ENCODE data around the gene TRANK1. TPM values are rescaled to one million over a fixed set of nuclear protein-coding genes. Genes with fewer than 3 reads are reported as not detected.
A peak's percentile ranks its signal among the peaks of the same experiment; 100 is the strongest.

The TRANK1 gene
- total RNA-seq, 1 experiment from 2014 or later = 1.1 TPM

DNA sequence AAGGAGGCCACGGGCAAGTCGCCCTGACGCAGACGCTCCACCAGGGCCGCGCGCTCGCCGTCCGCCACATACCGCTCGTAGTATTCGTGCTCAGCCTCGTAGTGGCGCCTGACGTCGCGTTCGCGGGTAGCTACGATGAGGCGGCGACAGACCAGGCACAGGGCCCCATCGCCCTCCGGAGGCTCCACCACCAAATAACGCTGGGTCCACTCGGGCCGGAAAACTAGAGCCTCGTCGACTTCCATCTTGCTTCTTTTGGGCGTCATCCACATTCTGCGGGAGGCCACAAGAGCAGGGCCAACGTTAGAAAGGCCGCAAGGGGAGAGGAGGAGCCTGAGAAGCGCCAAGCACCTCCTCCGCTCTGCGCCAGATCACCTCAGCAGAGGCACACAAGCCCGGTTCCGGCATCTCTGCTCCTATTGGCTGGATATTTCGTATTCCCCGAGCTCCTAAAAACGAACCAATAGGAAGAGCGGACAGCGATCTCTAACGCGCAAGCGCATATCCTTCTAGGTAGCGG, 48.0 kb upstream of the TRANK1 start, which contains the start of gene EPM2AIP1 (continued):
- TF ChIP-seq ZFX (IDR thresholded peaks at IDR 0.05) (peak; percentile 52; the same call in 1 of the 2 replicates), SP1 (IDR thresholded peaks at IDR 0.05; ENCODE audit: low read depth) (no peak), EZH2phosphoT487 (IDR thresholded peaks at IDR 0.05; ENCODE audit: borderline replicate concordance) (no peak), CBX3 (IDR thresholded peaks at IDR 0.05; ENCODE audit: low read depth) (peak; percentile 84), FOSL1 (IDR thresholded peaks at IDR 0.05; ENCODE audit: low read depth) (no peak)
- TF ChIP-seq, protein P1, sequence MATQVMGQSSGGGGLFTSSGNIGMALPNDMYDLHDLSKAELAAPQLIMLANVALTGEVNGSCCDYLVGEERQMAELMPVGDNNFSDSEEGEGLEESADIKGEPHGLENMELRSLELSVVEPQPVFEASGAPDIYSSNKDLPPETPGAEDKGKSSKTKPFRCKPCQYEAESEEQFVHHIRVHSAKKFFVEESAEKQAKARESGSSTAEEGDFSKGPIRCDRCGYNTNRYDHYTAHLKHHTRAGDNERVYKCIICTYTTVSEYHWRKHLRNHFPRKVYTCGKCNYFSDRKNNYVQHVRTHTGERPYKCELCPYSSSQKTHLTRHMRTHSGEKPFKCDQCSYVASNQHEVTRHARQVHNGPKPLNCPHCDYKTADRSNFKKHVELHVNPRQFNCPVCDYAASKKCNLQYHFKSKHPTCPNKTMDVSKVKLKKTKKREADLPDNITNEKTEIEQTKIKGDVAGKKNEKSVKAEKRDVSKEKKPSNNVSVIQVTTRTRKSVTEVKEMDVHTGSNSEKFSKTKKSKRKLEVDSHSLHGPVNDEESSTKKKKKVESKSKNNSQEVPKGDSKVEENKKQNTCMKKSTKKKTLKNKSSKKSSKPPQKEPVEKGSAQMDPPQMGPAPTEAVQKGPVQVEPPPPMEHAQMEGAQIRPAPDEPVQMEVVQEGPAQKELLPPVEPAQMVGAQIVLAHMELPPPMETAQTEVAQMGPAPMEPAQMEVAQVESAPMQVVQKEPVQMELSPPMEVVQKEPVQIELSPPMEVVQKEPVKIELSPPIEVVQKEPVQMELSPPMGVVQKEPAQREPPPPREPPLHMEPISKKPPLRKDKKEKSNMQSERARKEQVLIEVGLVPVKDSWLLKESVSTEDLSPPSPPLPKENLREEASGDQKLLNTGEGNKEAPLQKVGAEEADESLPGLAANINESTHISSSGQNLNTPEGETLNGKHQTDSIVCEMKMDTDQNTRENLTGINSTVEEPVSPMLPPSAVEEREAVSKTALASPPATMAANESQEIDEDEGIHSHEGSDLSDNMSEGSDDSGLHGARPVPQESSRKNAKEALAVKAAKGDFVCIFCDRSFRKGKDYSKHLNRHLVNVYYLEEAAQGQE (IDR thresholded peaks at IDR 0.05; ENCODE audit: low read depth) = no peak
- TF ChIP-seq, protein P2, sequence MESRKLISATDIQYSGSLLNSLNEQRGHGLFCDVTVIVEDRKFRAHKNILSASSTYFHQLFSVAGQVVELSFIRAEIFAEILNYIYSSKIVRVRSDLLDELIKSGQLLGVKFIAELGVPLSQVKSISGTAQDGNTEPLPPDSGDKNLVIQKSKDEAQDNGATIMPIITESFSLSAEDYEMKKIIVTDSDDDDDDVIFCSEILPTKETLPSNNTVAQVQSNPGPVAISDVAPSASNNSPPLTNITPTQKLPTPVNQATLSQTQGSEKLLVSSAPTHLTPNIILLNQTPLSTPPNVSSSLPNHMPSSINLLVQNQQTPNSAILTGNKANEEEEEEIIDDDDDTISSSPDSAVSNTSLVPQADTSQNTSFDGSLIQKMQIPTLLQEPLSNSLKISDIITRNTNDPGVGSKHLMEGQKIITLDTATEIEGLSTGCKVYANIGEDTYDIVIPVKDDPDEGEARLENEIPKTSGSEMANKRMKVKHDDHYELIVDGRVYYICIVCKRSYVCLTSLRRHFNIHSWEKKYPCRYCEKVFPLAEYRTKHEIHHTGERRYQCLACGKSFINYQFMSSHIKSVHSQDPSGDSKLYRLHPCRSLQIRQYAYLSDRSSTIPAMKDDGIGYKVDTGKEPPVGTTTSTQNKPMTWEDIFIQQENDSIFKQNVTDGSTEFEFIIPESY (IDR thresholded peaks at IDR 0.05; ENCODE audit: extremely low read depth, insufficient replicate concordance, low read length) = no peak
